ENCODE results near the gene BMAL1.

DNA sequence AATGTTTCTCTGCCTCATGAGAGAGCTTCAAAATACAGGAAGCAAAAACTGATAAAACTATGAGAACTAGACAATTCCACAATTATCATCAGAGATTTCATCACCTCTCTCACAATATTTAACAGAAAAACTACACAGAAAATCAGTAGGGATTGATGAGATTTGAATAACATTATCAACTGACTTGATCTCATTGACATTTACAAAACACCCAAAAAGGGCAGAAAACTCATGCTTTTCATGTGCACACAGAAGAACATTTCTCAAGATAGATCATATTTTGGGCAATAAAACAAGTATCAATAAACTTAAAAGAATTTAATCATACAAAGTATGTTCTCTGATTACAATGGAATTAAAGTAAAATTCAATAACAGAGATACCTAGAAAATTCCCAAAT, 149.8 kb downstream of the BMAL1 start:
- TF ChIP-seq EZH2 (IDR thresholded peaks at IDR 0.05) (no peak), POLR2AphosphoS5 (IDR thresholded peaks at IDR 0.05; ENCODE audit: borderline replicate concordance, low read depth, low read length) (no peak)
